ENCODE results near the gene TTLL8.

TTLL8 gene

DNA sequence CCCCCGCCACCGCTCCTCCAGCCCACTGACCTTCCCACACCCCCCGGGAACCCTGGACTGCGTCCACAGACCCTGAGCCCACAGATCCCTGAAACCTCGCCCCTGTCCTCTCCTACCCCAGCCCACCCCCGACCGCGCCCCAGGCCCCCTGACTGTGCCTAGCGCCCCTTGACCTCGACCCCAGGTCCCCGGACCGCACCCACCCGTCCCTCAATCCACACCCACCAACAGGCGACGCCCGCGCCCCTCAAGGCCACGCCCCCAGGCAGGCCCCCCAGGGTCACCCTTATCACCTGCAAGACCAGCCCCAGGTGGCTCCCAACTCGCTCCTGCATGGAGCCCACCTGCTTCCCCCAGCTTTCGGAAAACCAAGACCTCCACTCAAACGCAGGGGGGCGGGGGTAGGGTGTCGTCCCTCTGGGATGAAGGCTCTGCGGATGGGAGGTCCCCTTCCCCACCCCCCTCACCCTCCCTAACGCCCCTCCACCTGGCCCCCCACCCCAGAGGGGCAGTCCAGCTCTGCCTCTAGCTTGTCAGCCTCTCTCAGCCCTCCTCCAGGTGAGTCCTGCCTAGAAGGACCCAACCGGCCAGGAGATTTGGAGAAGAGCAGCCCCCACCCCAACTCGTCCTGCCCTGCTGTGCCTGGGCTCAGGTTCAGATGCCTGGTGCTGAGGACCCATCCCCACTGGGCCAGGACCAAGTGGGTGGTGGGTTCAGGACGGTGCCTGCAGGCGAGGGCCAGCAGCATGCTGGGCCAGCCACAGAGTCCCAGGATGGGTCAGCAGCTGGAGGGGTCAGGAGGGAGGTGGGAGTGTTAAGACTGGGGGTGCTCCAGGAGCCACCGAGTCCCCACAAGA lies 42.4 kb downstream of the TTLL8 start:
- Histone ChIP-seq H3K27ac (ENCODE audit: low read depth, low read length, severe bottlenecking) (no peak overlapping the region), H3K9me3 (ENCODE audit: control insufficient read depth, low read length) (peaks cover 6% of the 10 kb centered on the region), H3K4me3 (ENCODE audit: extremely low read depth, insufficient read depth, low read length, poor library complexity, severe bottlenecking) (no peak overlapping the region), H3K4me1 (ENCODE audit: control insufficient read depth, insufficient read depth, low read length, poor library complexity, severe bottlenecking) (peaks cover 9% of the 10 kb centered on the region), H3K36me3 (ENCODE audit: control insufficient read depth, insufficient read depth, low read length) (no peaks in the 10 kb centered on the region)
- WGBS, 2 experiments (ENCODE audit: insufficient coverage in 2 of 2) = 85 to 92% methylated on average over 5 to 8 of the region's 30 CpGs

GRCh38 chr22:50014655-50015401 lies 43.3 kb downstream of the TTLL8 start:
- Histone ChIP-seq H3K9me3 (ENCODE audit: control insufficient read depth, low read length) (peaks cover 4% of the 10 kb centered on the region), H3K4me1 (ENCODE audit: control insufficient read depth, insufficient read depth, low read length, poor library complexity, severe bottlenecking) (peaks cover 9% of the 10 kb centered on the region), H3K36me3 (ENCODE audit: control insufficient read depth, insufficient read depth, low read length) (no peaks in the 10 kb centered on the region), H3K27ac (ENCODE audit: low read depth, low read length, severe bottlenecking) (no peak overlapping the region), H3K4me3 (ENCODE audit: extremely low read depth, insufficient read depth, low read length, poor library complexity, severe bottlenecking) (no peak overlapping the region)
- 7 to 8% methylated on average over 65 to 80 of the region's 91 CpGs for WGBS, 2 experiments (ENCODE audit: insufficient coverage in 2 of 2)

- Histone ChIP-seq H3K4me1 (ENCODE audit: control insufficient read depth, insufficient read depth, low read length, poor library complexity, severe bottlenecking) (peaks cover 9% of the 10 kb centered on the region), H3K9me3 (ENCODE audit: control insufficient read depth, low read length) (no peaks in the 10 kb centered on the region)
- 72 to 76% methylated on average over 14 to 15 of the region's 16 CpGs for WGBS, 2 experiments (ENCODE audit: insufficient coverage in 2 of 2)
These were observed 44.0 kb downstream of the TTLL8 start for GRCh38 chr22:50014053-50014501.

GRCh38 chr22:50012211-50013181 lies 45.6 kb downstream of the TTLL8 start, which contains the start of gene IL17REL:
IL17REL (minus strand) TSS chr22:50012765; CDS start chr22:50012646, 119 bp downstream.
- 53 to 57% methylated on average over 25 of the region's 29 CpGs for WGBS, 2 experiments (ENCODE audit: insufficient coverage in 2 of 2)
- no peaks in the 10 kb centered on the region for H3K9me3 ChIP-seq (ENCODE audit: control insufficient read depth, low read length)
- H3K4me3 ChIP-seq (ENCODE audit: extremely low read depth, insufficient read depth, low read length, poor library complexity, severe bottlenecking) = no peak within 1 kb of the TSS

More at GRCh38 chr22:50014053-50014501, 44.0 kb downstream of the TTLL8 start:
- Histone ChIP-seq H3K27ac (ENCODE audit: low read depth, low read length, severe bottlenecking) (no peak overlapping the region), H3K36me3 (ENCODE audit: control insufficient read depth, insufficient read depth, low read length) (no peaks in the 10 kb centered on the region), H3K4me3 (ENCODE audit: extremely low read depth, insufficient read depth, low read length, poor library complexity, severe bottlenecking) (no peak overlapping the region)

DNA sequence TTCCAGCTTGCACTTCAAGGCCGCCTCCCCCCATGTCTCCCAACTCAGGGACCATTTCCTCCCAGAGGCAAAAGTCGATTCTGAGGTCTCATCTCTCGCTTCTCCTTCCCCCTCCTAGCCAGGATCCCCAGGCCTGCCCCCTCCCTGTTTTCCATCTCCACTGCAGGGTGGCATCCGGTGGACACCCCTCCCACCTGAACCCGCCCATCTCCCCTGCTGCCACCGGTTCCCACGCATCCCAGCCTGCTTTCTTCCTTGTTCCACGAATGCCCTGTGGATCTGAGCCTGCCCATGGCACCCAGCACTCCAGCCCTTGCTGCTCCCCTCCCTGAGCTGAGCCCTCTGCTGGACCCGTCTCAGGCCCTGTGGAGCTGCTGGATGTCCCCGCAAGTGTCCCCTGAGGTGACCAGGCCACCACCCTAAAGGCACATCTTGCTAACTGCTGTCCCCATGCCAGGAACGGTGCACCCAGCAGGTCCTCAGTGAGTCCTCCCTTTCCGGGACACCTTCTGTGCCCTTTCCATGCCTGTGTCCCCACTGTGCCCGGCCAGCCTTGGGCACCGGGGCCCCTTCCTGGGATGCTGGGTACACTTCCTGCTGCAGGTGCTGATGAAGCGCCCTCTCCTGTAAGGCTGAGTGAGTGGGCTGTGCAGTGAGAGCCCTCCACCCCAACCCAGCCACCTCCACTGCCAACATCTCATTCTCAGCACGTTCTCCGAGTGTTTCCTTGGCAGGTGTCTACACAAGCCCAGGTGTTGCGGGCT lies 46.5 kb downstream of the TTLL8 start:
- H3K4me1 ChIP-seq (ENCODE audit: control insufficient read depth, insufficient read depth, low read length, poor library complexity, severe bottlenecking) = peaks cover 9% of the 10 kb centered on the region
- no peaks in the 10 kb centered on the region for H3K9me3 ChIP-seq (ENCODE audit: control insufficient read depth, low read length)
- 55 to 68% methylated on average over 13 to 14 of the region's 18 CpGs for whole genome bisulfite sequencing, 2 experiments (ENCODE audit: insufficient coverage in 2 of 2)
- H3K36me3 ChIP-seq (ENCODE audit: control insufficient read depth, insufficient read depth, low read length) = no peaks in the 10 kb centered on the region
- no peak overlapping the region for H3K27ac ChIP-seq (ENCODE audit: low read depth, low read length, severe bottlenecking)
- H3K4me3 ChIP-seq (ENCODE audit: extremely low read depth, insufficient read depth, low read length, poor library complexity, severe bottlenecking) = no peak overlapping the region

More at GRCh38 chr22:50012211-50013181, 45.6 kb downstream of the TTLL8 start, which contains the start of gene IL17REL:
- Histone ChIP-seq H3K27ac (ENCODE audit: low read depth, low read length, severe bottlenecking) (no peak within 1 kb of the TSS), H3K36me3 (ENCODE audit: control insufficient read depth, insufficient read depth, low read length) (no peaks in the 10 kb centered on the region), H3K4me1 (ENCODE audit: control insufficient read depth, insufficient read depth, low read length, poor library complexity, severe bottlenecking) (peaks cover 9% of the 10 kb centered on the region)

- 12 to 13% methylated on average over 15 to 27 of the region's 61 CpGs for WGBS, 2 experiments (ENCODE audit: insufficient coverage in 2 of 2)
- no peak overlapping the region for H3K4me3 ChIP-seq (ENCODE audit: extremely low read depth, insufficient read depth, low read length, poor library complexity, severe bottlenecking)
- no peaks in the 10 kb centered on the region for H3K36me3 ChIP-seq (ENCODE audit: control insufficient read depth, insufficient read depth, low read length)
- H3K4me1 ChIP-seq (ENCODE audit: control insufficient read depth, insufficient read depth, low read length, poor library complexity, severe bottlenecking) = peaks cover 9% of the 10 kb centered on the region
- no peak overlapping the region for H3K27ac ChIP-seq (ENCODE audit: low read depth, low read length, severe bottlenecking)
- H3K9me3 ChIP-seq (ENCODE audit: control insufficient read depth, low read length) = no peaks in the 10 kb centered on the region
These were observed 47.2 kb downstream of the TTLL8 start for GRCh38 chr22:50010676-50011446.

GRCh38 chr22:50009765-50010675 lies 48.1 kb downstream of the TTLL8 start:
- Histone ChIP-seq H3K4me1 (ENCODE audit: control insufficient read depth, insufficient read depth, low read length, poor library complexity, severe bottlenecking) (peaks cover 9% of the 10 kb centered on the region), H3K36me3 (ENCODE audit: control insufficient read depth, insufficient read depth, low read length) (no peaks in the 10 kb centered on the region), H3K9me3 (ENCODE audit: control insufficient read depth, low read length) (no peaks in the 10 kb centered on the region), H3K27ac (ENCODE audit: low read depth, low read length, severe bottlenecking) (no peak overlapping the region), H3K4me3 (ENCODE audit: extremely low read depth, insufficient read depth, low read length, poor library complexity, severe bottlenecking) (no peak overlapping the region)
- 81 to 84% methylated on average over 34 to 42 of the region's 46 CpGs for WGBS, 2 experiments (ENCODE audit: insufficient coverage in 2 of 2)

DNA sequence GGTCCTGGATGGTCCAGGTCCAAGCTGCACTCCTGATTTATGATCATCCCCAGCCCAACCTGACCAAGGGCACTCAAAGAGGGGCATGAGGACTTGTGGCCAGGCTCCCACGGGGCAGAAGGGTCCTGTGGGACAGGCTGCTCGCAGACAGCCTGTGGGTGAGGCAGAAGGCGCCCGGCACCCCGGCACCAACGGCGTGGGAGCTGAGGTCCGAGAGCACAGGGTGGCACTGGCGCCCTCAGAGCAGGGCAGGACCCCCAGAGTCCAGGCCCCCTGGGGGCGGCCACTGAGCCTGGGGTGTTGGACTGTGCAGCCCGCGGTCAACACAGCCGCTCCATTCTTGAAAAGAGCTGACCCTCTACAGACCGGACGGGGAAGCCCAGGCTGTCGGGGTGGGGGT lies 48.8 kb downstream of the TTLL8 start:
- no peaks in the 10 kb centered on the region for H3K9me3 ChIP-seq (ENCODE audit: control insufficient read depth, low read length)
- 88 to 96% methylated on average over 9 to 10 of the region's 16 CpGs for WGBS, 2 experiments (ENCODE audit: insufficient coverage in 2 of 2)
- peaks cover 9% of the 10 kb centered on the region for H3K4me1 ChIP-seq (ENCODE audit: control insufficient read depth, insufficient read depth, low read length, poor library complexity, severe bottlenecking)
- H3K4me3 ChIP-seq (ENCODE audit: extremely low read depth, insufficient read depth, low read length, poor library complexity, severe bottlenecking) = no peak overlapping the region
- H3K27ac ChIP-seq (ENCODE audit: low read depth, low read length, severe bottlenecking) = no peak overlapping the region
- H3K36me3 ChIP-seq (ENCODE audit: control insufficient read depth, insufficient read depth, low read length) = no peaks in the 10 kb centered on the region

All from mesodermal cell (in vitro differentiated cells).